GM18499 (cell line): ENCODE results near the gene EXD1.
"Not testable (repeated sequence)": the region's sequence is repeated elsewhere in the genome, so short reads cannot be mapped to it uniquely, and the experiment has no call there.

Source experiments
- ATAC-seq: cut with Tn5 transposase; IDR thresholded peaks from one replicate; pipeline ENCODE4 v1.9.1; 2021; ENCODE audit warnings: moderate number of reproducible peaks; ENCODE audit not compliant: insufficient read depth, unreplicated experiment

Gene EXD1

DNA sequence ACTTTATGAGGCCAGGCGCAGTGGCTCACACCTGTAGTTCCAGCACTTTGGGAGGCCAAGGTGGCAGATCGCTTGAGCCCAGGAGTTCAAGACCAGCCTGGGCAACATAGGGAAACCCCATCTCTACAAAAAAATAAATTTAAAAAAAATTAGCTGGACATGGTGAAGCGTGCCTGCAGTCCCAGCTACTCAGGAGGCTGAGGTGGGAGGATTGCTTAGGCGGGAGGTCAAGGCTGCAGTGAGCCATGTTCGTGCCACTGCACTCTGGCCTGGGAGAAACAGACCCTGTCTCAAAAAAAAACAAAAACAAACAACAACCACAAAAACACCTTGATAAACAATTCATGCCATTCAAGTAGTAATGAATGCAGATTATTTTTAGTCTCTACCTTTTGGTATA lies 4.7 kb upstream of the EXD1 start:
- not testable (repeated sequence) for ATAC-seq

DNA sequence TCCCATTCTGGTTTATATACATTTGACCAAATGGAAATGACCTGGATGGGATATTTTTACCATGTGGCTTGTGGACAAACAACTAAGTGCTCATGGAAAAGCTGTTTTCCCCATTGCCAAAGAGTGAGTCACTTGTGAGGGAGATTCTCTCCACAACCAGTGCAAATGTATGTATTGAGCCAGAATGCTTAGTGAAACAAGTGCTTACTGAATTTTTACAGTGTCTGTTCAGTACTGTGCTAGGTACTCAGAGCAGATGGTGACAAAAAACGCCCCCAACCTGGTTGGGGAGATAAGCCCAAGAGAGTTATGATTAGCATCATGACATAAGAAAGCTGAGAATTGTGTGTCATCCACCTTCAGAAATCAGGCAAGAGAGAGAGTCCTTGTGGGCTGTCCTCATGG lies 2.8 kb upstream of the EXD1 start:
- no peak for ATAC-seq

DNA sequence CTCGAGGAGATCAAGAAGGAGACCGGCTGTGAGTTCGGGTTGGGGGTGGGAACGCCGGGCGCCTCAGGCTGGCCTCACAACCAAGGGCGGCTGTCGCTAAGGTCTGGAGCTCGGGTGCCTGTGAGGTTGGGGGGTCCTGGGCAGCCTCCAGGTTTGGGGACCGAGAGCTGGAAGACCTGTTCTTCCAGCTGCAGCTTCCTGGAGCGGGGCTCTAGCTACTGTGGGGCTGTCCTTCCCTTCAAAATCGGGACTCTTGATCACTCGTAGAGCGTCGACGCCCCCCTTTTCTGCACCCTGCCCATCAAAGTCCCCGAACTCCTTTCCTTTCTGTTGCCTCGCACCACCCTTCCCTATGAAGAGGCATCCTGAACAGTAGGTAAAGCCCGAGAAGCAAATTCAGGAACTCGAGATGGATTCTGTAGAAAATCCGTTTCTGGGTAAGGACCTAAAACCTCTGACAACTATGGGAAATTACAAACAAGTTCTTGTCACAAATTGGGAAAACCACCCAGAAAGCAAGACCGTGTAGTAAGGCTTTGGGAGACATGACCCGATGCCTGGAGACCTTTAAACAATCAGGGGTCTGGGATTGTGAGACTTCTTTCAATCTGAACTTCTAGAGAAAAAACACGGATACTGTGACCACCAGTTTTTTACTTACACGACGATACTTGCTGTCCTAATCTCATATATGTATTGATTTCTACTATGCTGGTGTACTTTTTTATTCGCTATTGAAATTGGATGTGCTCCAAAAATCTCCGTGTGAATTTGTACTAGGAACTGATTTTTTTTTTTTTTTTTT lies 1.1 kb upstream of the EXD1 start:
- no peak for ATAC-seq

DNA sequence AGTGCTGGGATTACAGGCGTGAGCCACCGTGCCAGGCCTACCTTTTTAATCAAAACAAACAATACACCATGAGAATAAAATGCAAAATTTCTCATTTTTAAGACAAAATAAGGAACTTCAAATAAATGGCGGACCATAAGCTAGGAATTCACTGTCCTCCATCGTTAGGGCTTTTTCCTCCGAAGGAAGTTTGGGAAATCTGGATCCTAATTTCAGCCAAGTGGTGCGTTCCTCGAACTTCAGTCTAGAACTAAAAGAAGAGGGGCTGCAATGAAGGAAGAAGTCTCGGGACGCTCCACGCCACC lies 260 bp downstream of the EXD1 start:
- no peak for ATAC-seq

DNA sequence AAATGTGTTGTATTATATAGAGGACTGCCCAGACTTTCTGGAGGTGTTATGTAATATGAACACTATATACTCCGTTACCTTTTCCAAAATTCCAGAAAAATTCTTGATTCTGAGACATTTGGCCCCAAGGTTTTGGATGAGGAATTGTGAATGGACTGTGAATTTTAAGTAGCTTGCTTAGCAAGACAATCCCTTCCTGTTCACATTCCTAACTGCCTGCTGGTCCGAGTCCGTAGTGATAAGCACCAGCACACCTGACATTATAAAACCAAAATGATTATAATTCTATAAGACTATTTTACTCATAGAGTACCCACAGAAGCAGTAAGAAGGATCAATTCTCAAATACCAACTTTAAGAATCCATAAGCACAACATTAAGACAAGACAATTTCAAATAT lies 11.2 kb downstream of the EXD1 start:
- ATAC-seq = no peak

DNA sequence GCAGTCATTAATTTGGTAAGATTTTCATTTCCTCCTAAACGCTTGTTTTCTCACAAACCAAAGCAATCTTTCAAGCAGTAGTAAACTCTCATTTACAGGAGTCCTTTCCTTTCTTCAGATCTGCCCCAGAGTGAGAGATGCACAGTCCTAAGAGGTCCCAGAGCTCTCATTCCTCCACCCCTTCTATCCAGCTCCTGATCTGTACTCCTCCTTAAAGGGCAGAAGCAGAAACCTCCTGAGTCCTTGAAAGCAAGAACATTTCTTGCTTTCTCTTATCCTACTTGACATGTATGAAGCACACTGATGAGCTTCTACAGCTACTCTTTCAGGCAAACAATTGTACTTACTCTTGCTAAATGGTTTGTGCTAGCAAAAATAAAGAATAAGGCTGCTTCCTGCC lies 11.7 kb downstream of the EXD1 start:
- ATAC-seq = no peak

DNA sequence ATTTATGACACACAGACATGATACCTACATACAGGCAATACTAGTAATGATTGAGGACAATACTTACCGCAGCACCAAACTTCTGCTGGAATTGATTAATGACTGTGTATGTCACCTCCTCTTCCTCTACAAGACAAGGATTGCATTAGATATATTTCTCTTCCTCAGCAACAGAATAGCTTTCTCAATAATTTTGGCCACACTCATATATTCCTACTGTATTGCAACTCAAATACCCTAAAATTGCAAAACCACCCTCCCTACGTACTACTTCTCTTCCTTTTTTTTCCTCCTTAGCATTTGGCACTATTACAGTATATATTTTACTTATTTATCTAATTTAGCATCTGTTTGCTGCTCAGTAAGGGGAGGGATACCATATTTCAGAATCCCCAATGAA lies 14.8 kb downstream of the EXD1 start:
- no peak for ATAC-seq

DNA sequence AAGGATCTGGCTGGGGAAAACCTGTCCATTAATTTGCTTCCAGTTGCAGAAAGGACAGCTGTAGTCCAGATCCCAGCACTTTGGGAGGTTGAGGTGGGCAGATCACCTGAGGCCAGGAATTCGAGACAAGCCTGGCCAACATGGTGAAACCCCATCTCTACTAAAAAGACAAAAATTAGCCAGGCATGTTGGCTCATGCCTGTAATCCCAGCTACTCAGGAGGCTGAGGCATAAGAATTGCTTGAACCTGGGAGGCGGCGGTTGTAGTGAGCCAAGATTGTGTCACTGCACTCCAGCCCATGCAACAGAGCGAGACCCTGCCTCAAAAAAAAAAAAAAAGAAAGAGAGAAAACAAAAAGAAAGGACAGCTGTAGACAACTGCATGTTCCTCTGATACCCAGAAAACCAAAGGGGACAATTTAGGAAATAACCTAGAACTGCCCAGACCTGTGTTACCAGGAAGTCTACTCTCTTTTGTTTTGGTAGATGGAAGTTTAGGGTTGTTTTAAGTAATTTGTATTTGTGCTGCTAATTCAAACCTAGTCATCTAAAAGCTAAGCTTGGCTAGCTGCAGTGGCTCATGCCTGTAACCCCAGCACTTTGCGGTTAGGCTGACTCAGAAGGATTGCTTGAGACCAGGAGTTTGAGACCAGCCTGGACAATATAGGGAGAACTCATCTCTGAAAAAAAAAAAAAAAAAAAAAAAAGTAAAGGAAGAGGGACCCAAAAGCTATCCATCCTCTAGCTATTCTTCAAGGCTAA lies 22.7 kb downstream of the EXD1 start:
- no peak for ATAC-seq

DNA sequence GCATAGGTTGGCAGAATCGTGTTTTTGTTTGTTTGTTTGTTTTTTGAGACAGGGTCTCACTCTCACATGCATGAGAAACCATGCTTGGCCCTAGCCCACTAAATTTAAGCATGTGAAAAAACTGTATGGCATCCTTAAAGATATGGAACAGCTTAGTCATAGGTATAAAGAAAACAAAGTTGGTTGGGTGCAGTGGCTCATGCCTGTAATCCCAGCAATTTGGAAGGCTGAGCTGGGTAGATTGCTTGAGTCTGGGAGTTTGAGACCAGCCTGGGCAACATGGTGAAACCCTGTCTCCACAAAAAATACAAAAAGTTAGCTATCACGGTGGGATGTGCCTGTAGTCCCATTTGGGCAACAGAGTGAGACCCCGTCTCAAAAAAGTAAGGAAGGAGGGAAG lies 25.2 kb downstream of the EXD1 start:
- no peak for ATAC-seq

DNA sequence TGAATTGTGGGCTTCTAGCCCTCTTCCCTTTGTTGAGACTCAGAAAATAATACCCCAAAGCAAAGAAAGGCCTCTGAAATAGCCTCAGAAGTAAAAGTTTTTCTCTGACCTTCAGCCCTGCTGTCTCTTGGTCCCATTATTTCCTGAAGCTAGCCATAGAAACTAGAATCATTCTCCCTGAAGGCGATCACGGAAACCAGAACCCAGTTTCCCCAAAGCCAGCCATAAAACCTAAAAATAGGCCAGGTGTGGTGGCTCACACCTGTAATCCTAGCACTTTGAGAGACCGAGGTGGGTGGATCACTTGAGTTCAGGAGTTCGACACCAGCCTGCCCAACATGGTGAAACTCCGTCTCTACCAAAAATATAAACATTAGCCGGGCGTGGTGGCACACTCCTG lies 27.2 kb downstream of the EXD1 start:
- no peak for ATAC-seq

DNA sequence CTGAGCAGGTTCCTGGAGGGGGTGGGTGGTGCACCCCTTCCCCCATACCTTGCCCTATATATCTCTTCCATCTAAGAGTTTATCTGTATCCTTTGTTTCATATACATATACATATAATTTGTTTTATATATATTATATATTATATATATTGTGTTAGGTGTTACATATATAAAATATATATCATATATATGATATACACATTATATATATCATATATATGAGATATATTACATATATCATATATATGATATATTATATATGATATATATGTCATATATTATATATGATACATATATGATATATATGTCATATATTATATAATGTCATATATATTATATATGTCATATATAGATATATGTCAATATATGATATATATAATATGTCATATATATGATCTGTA lies 31.1 kb downstream of the EXD1 start:
- no peak for ATAC-seq

DNA sequence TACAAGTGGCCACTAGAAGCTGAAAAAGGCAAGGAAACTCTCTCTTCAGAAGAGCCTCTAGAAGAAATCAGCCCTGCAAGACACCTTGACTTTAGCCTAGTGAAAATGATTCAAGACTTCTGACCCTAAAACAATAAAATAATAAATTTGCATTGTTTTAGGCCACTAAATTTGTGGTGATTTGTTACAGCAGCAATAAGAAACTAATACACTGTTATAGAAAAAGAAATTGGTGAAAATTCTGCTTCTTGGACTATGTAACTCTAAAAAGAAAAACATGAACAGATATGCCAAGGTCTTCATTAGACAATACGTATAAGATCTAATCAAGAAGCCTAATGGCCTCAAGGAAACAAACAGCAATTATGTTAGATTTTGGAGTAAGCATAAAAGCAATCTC lies 36.1 kb downstream of the EXD1 start:
- no peak for ATAC-seq

DNA sequence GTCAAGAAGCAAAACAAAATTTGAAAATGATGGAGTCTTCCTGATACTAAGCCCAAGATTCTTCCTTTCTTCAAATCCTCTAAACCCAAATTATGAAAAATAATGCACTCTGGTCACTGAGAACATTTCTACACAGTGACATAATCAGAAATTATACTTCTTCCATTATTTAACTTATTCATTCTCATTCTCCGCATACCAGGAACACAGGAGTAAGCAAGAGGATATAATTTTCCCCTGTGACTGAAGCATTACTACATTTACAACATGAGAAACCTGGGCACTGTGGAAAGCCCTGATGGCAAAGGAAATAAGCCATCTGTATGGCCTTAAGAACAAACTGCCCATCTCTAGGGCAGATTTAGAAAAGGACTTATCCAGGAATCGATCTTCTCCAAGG lies 47.0 kb downstream of the EXD1 start:
- ATAC-seq = no peak

DNA sequence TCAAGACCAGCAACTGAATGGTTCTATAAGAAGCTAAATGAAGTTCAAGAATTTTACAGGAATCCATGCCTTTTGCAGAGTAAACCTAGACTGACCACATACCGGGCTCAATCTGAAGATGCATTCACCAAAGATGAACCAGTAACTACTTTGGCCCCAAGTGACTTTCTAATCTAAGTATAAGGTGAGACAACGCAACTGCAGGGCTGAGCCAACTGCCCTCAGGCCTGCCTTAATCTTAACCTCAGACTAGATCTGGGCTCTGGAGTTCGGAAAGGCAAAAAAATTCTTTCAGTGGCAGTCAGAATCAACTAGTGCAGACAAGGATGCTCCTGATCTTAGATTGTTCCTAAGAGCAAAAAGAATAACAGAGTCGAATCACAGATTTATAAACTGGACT lies 48.3 kb downstream of the EXD1 start:
- ATAC-seq = no peak

DNA sequence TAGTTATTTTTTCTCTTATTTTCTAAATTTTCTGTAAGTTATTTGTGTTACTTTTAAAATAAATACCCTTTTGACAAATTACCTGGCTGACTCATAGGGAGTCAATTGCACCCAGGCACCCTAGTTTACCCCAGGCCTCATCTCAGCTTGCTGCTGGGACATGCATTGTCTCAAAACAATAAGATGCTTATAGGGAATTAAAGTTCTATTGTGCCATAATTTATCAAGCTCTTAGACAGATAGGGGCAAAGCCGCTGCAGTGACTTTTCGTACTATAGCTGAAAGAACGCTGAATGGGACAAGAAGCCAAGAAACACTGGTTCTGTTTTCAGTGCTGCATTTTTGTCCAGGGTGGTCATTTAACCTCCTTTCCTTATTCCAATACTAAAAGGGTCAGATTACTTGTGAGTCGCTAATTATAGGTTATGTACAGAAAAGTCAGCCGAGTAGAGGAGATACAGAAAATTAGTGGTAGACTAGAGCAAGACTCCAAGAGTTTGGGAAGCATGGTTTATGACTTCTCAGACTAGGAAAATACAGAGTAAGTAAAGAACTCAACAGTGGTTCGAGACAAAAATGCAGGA lies 50.3 kb downstream of the EXD1 start:
- no peak for ATAC-seq

DNA sequence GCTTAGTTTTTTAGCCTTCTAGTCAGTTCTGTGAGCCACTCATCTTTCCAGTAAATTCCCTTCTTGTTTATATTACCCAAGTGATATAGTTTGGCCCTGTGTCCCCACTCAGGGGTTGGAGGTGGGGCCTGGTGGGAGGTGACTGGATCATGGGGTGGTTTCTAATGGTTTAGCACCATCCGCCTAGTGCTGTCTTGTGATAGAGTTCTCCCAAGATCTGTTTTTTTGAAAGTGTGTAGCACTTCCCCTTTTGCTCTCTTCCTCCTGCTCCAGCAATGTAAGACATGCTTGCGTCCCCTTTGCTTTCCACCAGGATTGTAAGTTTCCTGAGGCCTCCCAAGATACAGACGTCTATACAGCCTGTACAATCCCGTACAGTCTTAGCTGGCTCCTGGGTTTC lies 60.8 kb downstream of the EXD1 start:
- ATAC-seq = no peak

DNA sequence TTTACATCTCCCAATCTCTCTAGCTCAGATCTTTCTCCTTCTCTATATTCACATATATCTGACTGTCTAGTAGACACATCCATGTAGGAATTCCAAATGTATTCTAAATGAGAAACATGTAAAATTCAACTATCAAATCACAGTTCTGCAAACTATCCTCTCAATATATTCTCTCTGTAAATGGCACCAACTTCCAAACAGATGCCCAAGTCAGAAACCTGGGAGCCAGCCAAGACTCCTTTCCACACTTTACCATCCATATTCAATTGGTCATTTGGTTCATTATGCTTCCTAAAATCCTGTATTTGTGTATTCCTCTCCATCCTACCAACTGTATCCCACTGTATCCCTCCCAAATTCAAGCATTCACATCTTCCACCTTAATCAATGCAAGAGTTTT lies 61.5 kb downstream of the EXD1 start:
- no peak for ATAC-seq

DNA sequence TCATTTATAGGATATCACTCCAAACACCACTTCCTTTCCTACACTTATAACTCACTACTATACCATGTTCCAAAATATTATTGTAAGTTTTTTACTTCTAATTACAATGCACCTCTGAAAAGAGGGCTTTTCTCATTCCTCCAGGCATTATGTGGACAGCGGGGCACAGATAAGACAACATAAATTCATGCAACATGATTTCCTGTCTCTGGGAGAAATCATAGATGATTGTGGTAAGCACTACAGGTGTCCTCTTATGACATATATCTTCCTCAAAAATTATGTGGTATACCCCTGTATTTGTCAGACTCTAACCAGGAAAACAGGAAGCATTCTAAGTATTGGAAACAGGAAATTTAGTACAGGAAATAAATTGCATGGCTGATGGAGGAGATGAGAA lies 68.8 kb downstream of the EXD1 start:
- ATAC-seq = no peak

DNA sequence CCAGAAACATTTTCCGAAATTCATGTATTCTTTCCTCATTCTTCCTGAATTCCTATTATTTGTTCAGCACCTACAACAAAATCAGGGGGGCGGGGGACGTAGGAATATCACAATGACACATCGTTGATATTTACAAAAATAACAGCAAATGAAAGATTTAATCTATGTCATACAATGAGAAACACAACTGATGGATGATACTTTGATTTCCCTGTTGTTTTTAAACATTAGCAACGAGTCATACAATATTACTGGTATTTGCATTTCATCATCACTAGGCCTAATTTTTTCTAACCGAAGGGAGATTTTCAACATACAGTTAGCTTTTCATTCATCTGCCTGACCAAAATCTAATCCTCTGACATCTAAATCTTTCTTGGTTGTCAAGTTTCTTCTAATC lies 69.2 kb downstream of the EXD1 start:
- ATAC-seq = no peak

DNA sequence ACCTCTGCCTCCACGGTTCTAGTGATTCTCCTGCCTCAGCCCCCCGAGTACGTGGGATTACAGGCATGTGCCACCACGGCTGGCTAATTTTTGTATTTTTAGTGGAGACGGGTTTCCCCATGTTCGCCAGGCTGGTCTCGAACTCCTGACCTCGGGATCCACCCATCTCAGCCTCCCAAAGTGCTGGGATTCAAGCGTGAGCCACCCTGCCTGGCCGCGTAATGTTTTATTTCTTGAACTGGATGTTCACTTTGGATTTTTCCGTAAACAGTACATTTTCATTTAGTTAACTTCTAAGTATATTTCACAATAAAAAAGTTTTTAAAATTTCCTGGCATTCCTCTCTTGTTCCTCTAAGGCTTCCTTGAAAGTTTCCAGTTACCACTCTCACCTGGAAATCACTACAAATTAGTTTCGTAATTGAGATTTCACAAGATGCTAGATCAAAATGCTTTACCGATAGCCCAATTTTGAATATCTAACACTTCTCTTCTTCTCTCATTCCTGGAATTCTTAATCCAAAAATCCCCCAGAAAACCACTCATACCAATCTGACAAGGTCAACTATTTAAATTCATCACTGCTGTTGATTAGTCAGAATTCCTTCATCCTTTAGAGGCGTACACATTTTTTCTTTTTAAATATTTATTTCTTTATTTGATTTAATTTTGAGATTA lies 69.8 kb downstream of the EXD1 start:
- ATAC-seq = no peak

DNA sequence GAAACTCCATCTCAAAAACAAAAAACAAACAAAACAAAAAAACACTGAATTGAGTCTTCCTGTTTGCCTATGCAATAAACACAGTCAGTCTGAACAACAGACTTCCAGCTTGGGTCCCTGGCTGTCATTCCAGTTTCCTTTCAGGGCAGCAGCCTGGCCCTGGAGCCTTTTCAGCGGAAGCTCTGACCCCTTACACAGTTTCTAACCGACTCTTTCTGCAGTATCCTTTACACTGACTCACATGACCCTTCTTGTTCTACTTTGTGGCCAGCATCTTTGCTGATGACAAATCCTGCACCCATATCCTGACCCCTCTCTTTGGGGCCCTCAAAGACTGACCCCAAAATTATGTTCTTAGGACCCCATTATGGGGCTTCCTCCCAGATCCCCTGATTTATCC lies 76.1 kb downstream of the EXD1 start:
- no peak for ATAC-seq
